NCI-H82 (cell line): ENCODE results near the gene IDH2.

Experiments
- DNase-seq: peaks from one replicate; lab custom pipeline; 2025; lab: John Stamatoyannopoulos, UW

Gene IDH2

DNA sequence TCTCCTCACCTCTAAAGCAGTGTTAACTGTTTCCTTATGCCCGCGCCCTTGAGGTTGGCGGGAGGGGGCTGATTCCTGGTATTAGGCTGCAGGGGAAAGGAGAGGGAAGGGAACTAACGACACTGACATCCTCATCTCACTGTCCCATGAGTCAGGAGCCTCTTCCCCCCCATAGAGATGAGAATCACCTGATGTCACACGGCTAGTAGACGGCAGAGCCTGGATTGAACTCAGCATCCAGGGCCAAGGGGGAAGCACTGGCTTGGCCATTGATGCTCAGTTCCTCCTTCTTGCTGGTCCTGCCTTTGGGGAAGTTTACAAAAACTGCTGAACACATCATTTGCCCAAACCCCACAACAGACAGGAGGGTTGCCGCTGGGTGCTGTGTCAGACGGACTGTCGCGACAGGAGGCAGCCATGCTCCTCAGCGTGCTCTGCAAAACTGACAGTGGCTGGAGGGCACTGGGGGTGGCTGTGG is 38.5 kb downstream of the IDH2 start:
- DNase-seq: no peak

- DNase-seq: no peak
Observed at GRCh38 chr15:90062973-90063769, 39.1 kb downstream of the IDH2 start.

GRCh38 chr15:90062462-90062932 is 39.8 kb downstream of the IDH2 start:
- no peak for DNase-seq

GRCh38 chr15:90062023-90062442 is 40.2 kb downstream of the IDH2 start:
- DNase-seq: peak; percentile 24

GRCh38 chr15:90060797-90061196 is 41.5 kb downstream of the IDH2 start:
- no peak for DNase-seq

GRCh38 chr15:90059208-90059985 is 42.9 kb downstream of the IDH2 start:
- DNase-seq: no peak

DNA sequence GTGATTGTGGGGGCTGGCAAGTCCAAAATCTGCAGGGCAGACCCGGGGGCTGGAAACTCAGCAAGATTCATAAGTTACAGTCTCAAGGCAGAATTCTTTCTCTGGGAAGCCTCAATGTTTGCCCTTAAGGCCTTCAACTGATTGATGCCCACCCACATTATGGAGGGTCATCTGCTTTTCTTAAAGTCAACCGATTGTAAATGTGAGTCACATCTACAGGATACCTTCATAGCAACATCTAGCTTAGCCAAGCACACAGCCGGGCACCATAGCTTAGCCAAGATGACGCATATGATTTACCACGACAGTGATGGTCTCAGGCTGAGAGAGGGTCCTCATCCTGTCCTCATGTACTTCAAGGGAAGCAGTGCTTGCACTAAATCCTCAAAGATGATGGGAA is 43.5 kb downstream of the IDH2 start:
- DNase-seq: no peak

DNA sequence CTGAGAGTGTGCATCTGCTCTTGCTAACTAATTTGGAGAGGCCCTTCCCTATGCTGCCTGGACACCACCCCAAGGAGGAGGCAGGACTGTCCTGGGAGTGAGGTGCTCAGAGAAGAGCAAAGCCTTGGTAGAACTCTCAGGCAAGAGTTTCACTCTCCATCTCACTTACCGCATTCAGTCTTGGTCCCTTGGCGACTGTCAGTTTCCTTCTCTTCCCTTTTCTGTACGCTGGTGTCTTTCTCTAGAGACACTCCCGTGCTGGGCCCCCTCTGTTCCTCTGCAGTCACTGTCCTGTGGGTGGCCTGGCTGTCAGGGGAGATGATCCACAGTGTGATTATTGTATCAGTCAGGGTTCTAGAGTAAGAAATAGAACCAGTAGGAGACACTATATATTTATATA is 44.0 kb downstream of the IDH2 start:
- DNase-seq: no peak

GRCh38 chr15:90056529-90056928 is 45.7 kb downstream of the IDH2 start:
- DNase-seq: no peak

DNA sequence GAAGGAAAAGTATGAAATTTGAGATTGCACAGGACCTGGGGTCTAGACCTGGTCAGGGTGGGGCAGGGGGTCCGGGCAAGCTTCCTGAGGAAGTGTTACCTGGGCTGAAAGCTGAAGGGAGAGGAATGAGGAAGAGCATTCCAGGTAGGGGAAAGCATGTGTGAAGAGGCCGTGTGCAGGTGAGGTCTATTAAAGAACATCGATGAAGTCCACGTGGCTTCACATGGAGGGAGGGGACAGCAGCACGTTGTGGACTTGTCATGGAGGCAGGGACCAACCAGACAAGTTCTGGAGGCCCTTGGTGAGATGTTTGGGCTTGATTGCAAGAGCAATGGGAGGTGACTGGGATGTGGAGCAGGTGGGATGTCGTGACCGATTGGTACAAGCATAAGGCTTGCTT is 47.1 kb downstream of the IDH2 start:
- DNase-seq: no peak

- no peak for DNase-seq
Observed at GRCh38 chr15:90054618-90055097, 47.6 kb downstream of the IDH2 start.

GRCh38 chr15:90053685-90054466 is 48.4 kb downstream of the IDH2 start:
- DNase-seq: no peak

GRCh38 chr15:90051874-90052273 is 50.4 kb downstream of the IDH2 start:
- DNase-seq: no peak

DNA sequence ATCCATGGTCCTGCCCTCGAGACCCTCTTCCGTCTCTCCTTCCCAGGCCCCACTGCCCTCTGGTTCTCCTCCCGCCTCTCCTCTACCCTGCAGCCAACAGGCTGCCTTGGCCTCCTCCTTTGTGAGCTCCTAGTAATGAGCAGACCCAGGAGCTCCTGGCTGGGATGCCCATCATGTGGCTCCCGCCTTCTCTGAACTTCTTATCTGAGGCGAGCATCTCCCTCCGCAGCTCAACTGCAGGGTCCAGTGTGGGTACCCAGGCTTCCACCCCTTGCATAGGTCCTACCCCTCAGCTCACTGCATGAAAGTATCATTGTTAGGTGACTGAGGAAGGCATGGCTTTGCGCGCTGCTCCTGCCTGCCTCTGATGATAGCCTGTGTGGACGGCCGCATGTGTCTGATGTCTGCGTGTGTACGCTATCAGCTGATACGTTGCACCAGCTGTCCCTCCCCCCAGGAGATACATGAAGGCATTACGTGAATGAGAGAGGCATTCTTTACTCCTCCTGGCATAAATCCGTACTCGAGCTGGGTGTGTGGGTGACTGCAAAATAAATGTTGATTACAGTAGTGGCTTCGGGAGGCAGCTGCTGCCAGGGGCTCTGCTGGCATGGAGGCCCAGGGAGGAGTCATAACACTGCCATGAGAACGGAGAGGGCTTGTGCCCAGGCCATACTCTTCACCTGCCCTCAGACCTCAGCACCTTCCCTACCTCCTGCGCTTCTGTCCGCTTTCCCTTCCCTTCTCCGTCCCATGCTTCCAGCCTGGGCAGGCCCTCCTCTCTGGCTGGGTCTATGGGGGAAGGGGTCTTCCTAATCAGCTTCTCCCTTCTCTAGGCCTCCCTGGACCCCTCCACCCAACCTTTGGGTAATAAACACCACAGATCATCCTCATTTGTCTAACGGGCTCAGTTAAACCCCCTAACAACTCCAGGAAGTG is 52.3 kb downstream of the IDH2 start:
- no peak for DNase-seq

DNA sequence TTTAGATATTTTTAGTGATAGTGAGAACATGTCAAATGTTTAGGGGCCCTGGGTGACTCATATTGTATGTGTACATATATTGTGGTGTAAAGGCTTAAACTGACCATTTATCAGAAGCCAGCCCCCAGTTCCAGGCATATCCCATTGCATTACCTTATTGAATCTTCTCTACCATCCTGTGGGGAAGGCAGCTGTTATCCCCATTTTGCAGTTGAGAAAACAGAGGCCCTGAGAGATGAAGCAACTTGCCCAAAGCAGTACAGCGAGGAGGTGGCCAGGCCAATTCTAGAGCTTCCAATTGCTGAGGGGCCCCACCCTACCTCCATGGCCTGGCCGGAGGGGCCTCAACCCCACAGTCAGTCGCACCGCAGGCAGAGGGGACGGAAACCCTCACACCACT is 53.2 kb downstream of the IDH2 start:
- no peak for DNase-seq

DNA sequence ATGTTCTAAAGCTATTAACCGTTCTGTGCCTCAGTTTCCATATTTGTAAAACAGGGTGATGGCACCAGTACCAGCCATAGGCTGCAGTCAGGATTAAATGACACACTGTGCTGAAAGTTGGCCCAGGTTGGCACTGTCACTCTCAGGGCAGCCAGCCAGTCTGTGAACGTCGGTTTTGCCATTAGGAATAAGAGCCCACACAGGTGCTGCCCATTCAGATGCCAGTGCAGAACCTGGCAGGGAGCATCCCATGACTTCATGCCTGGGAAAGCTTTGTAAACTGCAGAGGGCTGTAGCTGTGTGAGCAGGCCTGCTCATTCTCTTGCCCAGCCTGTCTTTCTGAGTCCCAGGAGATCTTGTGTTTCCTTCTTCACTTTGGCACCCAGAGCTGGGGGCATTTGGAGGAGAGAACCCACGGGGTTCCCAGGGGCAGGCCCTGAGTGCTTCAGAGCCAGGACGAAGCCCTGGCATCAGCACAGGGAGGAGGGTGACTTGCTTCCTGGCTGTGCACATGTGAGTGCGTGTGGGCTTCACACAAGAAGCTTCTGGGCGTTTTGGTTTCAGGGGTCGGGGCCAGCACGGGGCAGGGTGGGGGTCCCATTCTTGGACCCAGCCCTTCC is 54.2 kb downstream of the IDH2 start:
- no peak for DNase-seq

GRCh38 chr15:90046911-90047392 is 55.3 kb downstream of the IDH2 start:
- no peak for DNase-seq

DNA sequence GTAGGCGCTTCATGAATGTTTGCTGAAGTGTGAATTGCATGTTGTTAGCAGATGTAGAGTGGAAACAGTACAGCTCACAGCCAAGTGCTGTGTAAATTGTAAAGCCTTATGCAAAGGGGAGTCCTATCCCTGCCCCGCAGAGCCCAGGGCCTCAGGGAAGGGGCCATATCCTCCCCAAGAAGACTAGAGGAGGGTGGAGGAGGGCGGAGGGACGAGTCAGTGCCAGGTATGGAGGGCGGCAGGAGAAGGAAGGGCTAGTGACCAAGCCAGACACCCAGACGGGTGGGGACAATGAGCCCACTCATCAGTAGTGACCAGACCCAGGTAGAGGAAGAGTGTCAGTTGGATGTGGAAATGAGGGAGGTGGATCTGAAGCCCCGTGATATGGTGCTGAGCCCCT is 56.0 kb downstream of the IDH2 start:
- no peak for DNase-seq

DNA sequence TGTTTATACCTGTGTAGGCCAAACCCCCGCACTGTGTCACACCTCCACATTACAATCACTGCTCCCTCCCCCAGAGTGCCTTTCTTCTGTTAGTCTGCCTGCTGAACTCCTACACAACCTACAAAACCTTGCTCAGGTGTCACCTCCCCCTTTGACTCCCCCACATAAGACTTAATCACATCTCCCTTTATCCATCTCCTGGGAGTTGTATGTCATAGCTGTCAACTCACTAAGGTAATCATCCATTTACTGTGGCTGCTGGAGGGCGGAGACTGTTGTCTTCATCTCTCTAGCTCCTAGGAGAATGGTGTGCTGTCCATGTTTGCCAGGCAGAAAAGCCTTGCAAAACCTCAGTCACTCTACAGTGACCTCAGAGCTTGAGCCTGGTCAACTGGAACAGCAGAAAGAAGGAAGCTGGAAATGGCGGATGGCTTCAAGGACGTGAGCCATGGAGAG is 57.3 kb downstream of the IDH2 start:
- DNase-seq: peak; percentile 36

DNA sequence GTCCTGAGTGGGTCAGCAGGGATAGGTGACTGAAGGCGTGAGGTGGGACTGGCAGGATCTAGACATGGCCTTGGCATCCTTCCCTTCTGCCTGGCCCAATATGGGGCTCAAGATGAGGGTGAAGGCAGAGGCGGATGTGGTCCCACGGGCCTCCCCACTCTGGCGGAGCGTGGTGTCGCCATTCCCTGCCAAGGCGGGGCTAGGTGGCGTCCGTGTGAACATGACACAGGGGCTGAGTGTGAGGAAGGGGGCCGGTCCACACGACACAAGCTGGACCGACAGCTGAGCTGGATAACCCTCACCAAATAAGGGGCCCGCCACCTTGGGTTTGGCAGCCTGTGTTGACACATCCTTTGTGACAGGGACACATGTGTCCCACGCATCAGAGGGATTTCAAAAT is 58.1 kb downstream of the IDH2 start:
- no peak for DNase-seq
